Loucy (cell line): Measurements from ENCODE around the gene NAV2.

Experiments
- H2AFZ ChIP-seq: fragments of 200-600 bp; sonication (generic); 2 replicates; pipeline ENCODE4 v1.6.0; 2016; ENCODE audit warnings: antibody characterized with exemption, mild to moderate bottlenecking, low read length, moderate library complexity
- H3F3A ChIP-seq: fragments of 200-600 bp; 2 replicates; pipeline ENCODE4 v1.6.0; 2016; ENCODE audit warnings: antibody characterized with exemption, low read depth, mild to moderate bottlenecking
- H3K27me3 ChIP-seq: fragments of 200-600 bp; sonication (generic); 2 replicates; pipeline ENCODE4 v1.6.1; 2014; ENCODE audit warnings: low read length, mild to moderate bottlenecking; ENCODE audit not compliant: insufficient read depth, poor library complexity, severe bottlenecking
- H3K36me3 ChIP-seq: fragments of 200-600 bp; sonication (generic); 2 replicates; pipeline ENCODE4 v1.6.1; 2016; ENCODE audit warnings: low read length; ENCODE audit not compliant: insufficient read depth
- H3K4me1 ChIP-seq: fragments of 200-600 bp; sonication (generic); 2 replicates; pipeline ENCODE4 v1.5.1; 2014; ENCODE audit warnings: low read length, mild to moderate bottlenecking; ENCODE audit not compliant: insufficient read depth, poor library complexity, severe bottlenecking
- H3K4me2 ChIP-seq: fragments of 200-600 bp; sonication (generic); 2 replicates; pipeline ENCODE4 v1.6.0; 2014; ENCODE audit warnings: antibody characterized with exemption, low read length, low read depth, mild to moderate bottlenecking; ENCODE audit not compliant: poor library complexity, severe bottlenecking
- H3K4me3 ChIP-seq: fragments of 200-600 bp; sonication (generic); 2 replicates; pipeline ENCODE4 v1.5.1; 2014; ENCODE audit warnings: low read length, mild to moderate bottlenecking, mixed read lengths; ENCODE audit not compliant: poor library complexity, severe bottlenecking
- H3K79me2 ChIP-seq: fragments of 200-600 bp; sonication (generic); 2 replicates; pipeline ENCODE4 v1.6.1; 2014; ENCODE audit warnings: low read length; ENCODE audit not compliant: insufficient read depth
- H3K9ac ChIP-seq: fragments of 200-600 bp; sonication (generic); 2 replicates; pipeline ENCODE4 v1.6.0; 2014; ENCODE audit warnings: mild to moderate bottlenecking, low read depth, low read length, moderate library complexity; ENCODE audit not compliant: poor library complexity, severe bottlenecking
- H3K9me2 ChIP-seq: fragments of 200-600 bp; sonication (generic); replicated peaks from 2 replicates; pipeline ENCODE4 v1.6.1; 2016; ENCODE audit warnings: low read depth, low read length, mixed read lengths
- H3K9me3 ChIP-seq: fragments of 200-600 bp; sonication (generic); 2 replicates; pipeline ENCODE4 v1.6.1; 2014; ENCODE audit warnings: mild to moderate bottlenecking, antibody characterized with exemption, low read length, low read depth; ENCODE audit not compliant: insufficient read depth
- H4K20me1 ChIP-seq: fragments of 200-600 bp; sonication (generic); 2 replicates; pipeline ENCODE4 v1.6.0; 2014; ENCODE audit warnings: antibody characterized with exemption, low read length, mild to moderate bottlenecking; ENCODE audit not compliant: insufficient read depth, poor library complexity, severe bottlenecking
- CTCF ChIP-seq: fragments of 200-600 bp; sonication (generic); conservative IDR thresholded peaks from 2 replicates; pipeline ENCODE4 v1.5.1; 2014; ENCODE audit warnings: mild to moderate bottlenecking, antibody characterized with exemption, low read length
- EZH2phosphoT487 ChIP-seq: fragments of 200-600 bp; IDR thresholded peaks from 2 replicates; pipeline ENCODE4 v1.6.1; 2018; ENCODE audit warnings: antibody characterized with exemption, mild to moderate bottlenecking, moderate library complexity, borderline replicate concordance

The NAV2 gene

GRCh38 chr11:20054584-20054983, 341.9 kb downstream of the NAV2 start:
- H3K9me2 ChIP-seq: no peaks in the 10 kb centered on the region
- no peaks in the 10 kb centered on the region for H3K9me3 ChIP-seq
- no peak overlapping the region for H3K4me2 ChIP-seq
- H3K9ac ChIP-seq: no peak overlapping the region
- no peak overlapping the region for H3K4me3 ChIP-seq
- H3K27me3 ChIP-seq: no peaks in the 10 kb centered on the region
- no peaks in the 10 kb centered on the region for H3K4me1 ChIP-seq
- no peaks in the 10 kb centered on the region for H3K79me2 ChIP-seq
- H3K36me3 ChIP-seq: no peaks in the 10 kb centered on the region
- H2AFZ ChIP-seq: no peak overlapping the region
- H4K20me1 ChIP-seq: no peaks in the 10 kb centered on the region
- H3F3A ChIP-seq: no peaks in the 10 kb centered on the region
- no peak for TF ChIP-seq EZH2phosphoT487
- no peak for TF ChIP-seq CTCF

- no peaks in the 10 kb centered on the region for H3K36me3 ChIP-seq
- H3K27me3 ChIP-seq: no peaks in the 10 kb centered on the region
Observed at GRCh38 chr11:20055312-20055711, 342.7 kb downstream of the NAV2 start.

GRCh38 chr11:20056109-20056949, 343.7 kb downstream of the NAV2 start:
- Histone ChIP-seq H3K27me3 (no peaks in the 10 kb centered on the region), H3K4me1 (no peaks in the 10 kb centered on the region), H3K9me3 (no peaks in the 10 kb centered on the region), H3K9ac (no peak overlapping the region), H3K79me2 (no peaks in the 10 kb centered on the region), H4K20me1 (no peaks in the 10 kb centered on the region), H3K4me2 (no peak overlapping the region), H3F3A (no peaks in the 10 kb centered on the region), H3K4me3 (no peak overlapping the region), H3K9me2 (no peaks in the 10 kb centered on the region), H3K36me3 (no peaks in the 10 kb centered on the region), H2AFZ (no peak overlapping the region)
- TF ChIP-seq EZH2phosphoT487 (no peak), CTCF (no peak)

More at GRCh38 chr11:20055312-20055711, 342.7 kb downstream of the NAV2 start:
- no peaks in the 10 kb centered on the region for H3F3A ChIP-seq
- no peak overlapping the region for H3K4me3 ChIP-seq
- no peaks in the 10 kb centered on the region for H3K79me2 ChIP-seq
- no peak overlapping the region for H2AFZ ChIP-seq
- H3K4me1 ChIP-seq: no peaks in the 10 kb centered on the region
- H3K4me2 ChIP-seq: no peak overlapping the region
- no peaks in the 10 kb centered on the region for H3K9me2 ChIP-seq
- no peaks in the 10 kb centered on the region for H3K9me3 ChIP-seq
- no peak overlapping the region for H3K9ac ChIP-seq
- H4K20me1 ChIP-seq: no peaks in the 10 kb centered on the region
- TF ChIP-seq EZH2phosphoT487: no peak
- TF ChIP-seq CTCF: no peak
